Ovary (tissue), 9 donors: ENCODE data around the gene CALCB. TPM values are rescaled to one million over a fixed set of nuclear protein-coding genes. Genes with fewer than 3 reads are reported as not detected.

Experiments
- DNase-seq, 5 donors: peaks; one replicate each; pipeline ENCODE4 v3.0.0-alpha.2; 2019 to 2020
- H3K27ac ChIP-seq, 2 donors: fragments of 200-600 bp; one replicate each; pipeline versions ENCODE4 v1.5.1 to v1.8.0; 2019 to 2022
- H3K27me3 ChIP-seq: fragments of 200-600 bp; one replicate; pipeline ENCODE4 v1.8.0; 2022
- H3K36me3 ChIP-seq: fragments of 200-600 bp; sonication (generic); one replicate; pipeline ENCODE4 v1.5.1; 2019
- H3K4me1 ChIP-seq: one replicate; pipeline ENCODE4 v1.8.1; 2013; ENCODE audit warnings: mild to moderate bottlenecking, moderate library complexity; ENCODE audit not compliant: insufficient read depth
- H3K4me3 ChIP-seq: fragments of 200-600 bp; sonication (generic); one replicate; pipeline ENCODE4 v1.5.1; 2017
- H3K9me3 ChIP-seq, 2 donors: fragments of 200-600 bp in 1 of 2; sonication (generic) in 1 of 2; one replicate each; pipeline versions ENCODE4 v1.5.1 to v1.8.1; 2013 to 2019; ENCODE audit warnings: mild to moderate bottlenecking in 1 of 2, moderate library complexity in 1 of 2
- EP300 ChIP-seq: sonication (generic); formaldehyde crosslinking; IDR thresholded peaks from one replicate; pipeline ENCODE4 v1.6.1; 2017; ENCODE audit warnings: antibody characterized with exemption
- POLR2A ChIP-seq: fragments of 450-650 bp; IDR thresholded peaks from one replicate; pipeline ENCODE4 v1.6.1; 2017; ENCODE audit warnings: antibody characterized with exemption, mild to moderate bottlenecking, moderate library complexity
- WGBS, 3 donors: extraction: QIAGEN DNeasy Blood & Tissue Kit in 1 of 3; methylation state at CpG; one replicate each; pipeline versions ENCODE4 v1.1.5 to v1.1.7; 2013 to 2017; 5-methylcytosine and 5-hydroxymethylcytosine counted together
- intact Hi-C, 4 donors: fragments of 100-400 bp; cut with DNase I; formaldehyde crosslinking; loops; one replicate each; pipeline versions ENCODE4 v1.11.0 to v1.15.1; 2022 to 2023
- polyA plus RNA-seq, 2 donors: library from polyadenylated mRNA; stranded (reverse); fragments of 200-250 nt in 1 of 2; fragments of 350-450 nt in 1 of 2; fragmentation: Illumina TruSeq in 1 of 2; extraction: RNeasy Lipid Tissue Mini Kit (QIAGEN cat#74804) in 1 of 2; gene quantifications; one replicate each; pipeline ENCODE4 v1.2.3, GENCODE V29; 2013 to 2014
- total RNA-seq, 7 donors: library from RNA; depleted of rRNA in 2 of 7; stranded (reverse); fragments of >200 nt in 2 of 7; fragmentation: NEBNext Ultra II Directional in 3 of 7; extraction: Animal tissue kit (Norgen Biotek cat#: 25700) in 3 of 7; gene quantifications; one replicate each; pipeline versions ENCODE4 v1.1.0 to v1.2.4, GENCODE V29; 2016 to 2023
- TF ChIP-seq, protein P1 (sequence below), 3 donors: fragments of 450-650 bp in 2 of 3; fragments of 200-600 bp in 1 of 3; IDR thresholded peaks; one replicate each; pipeline versions ENCODE4 v1.5.1 to v1.8.0; 2016 to 2022; ENCODE audit warnings: antibody characterized with exemption in 3 of 3, mild to moderate bottlenecking in 1 of 3
- donor health status: DM: no; HTN: no; CAD: no; lungs with moderate emphysema.
- donor health status: DM: no; HTN: no; CAD: no.
- donor health status: Bipolar disorder and iron deficiency.
- donor health status: DM: yes; HTN: yes; CAD: no.
- donor health status: DM: no; HTN: no; CAD: no.
- donor health status: DM: yes; HTN: yes; CAD: no.

CALCB gene
- total and polyA plus RNA-seq, 9 donors, result 0.02 to 0.23 (median 0.08) TPM; not detected in 6

DNA sequence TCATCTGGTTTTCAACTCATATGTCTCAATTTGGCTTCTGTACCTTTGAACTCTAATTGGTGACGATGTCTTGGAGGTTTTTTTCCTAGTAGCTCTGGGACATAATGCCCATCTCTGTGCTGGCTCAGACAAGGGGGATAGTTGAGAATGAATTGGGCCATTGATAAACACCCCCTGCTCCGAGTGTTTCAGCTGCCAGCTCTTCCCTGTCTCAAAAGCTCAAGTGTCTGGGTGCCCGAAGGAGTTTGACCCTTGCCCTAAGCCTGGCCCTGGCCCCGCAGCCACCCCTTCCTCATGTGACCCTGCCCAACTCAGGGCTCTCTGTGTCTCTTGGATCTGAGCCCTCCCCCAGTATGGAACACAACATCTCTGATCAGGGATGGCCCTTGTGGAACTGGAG is 44.4 kb downstream of the CALCB start:
- Histone ChIP-seq H3K4me1 (no peaks in the 10 kb centered on the region), H3K27me3 (no peaks in the 10 kb centered on the region), H3K4me3 (no peak overlapping the region), H3K27ac (no peak overlapping the region), H3K36me3 (no peaks in the 10 kb centered on the region), H3K9me3 (no peaks in the 10 kb centered on the region)
- no peak for DNase-seq
- intact Hi-C loops, result no loop called here
- WGBS, 3 donors, result 73 to 77% (median 76%) methylated on average over 4 of the region's 4 CpGs
- TF ChIP-seq, protein P1, sequence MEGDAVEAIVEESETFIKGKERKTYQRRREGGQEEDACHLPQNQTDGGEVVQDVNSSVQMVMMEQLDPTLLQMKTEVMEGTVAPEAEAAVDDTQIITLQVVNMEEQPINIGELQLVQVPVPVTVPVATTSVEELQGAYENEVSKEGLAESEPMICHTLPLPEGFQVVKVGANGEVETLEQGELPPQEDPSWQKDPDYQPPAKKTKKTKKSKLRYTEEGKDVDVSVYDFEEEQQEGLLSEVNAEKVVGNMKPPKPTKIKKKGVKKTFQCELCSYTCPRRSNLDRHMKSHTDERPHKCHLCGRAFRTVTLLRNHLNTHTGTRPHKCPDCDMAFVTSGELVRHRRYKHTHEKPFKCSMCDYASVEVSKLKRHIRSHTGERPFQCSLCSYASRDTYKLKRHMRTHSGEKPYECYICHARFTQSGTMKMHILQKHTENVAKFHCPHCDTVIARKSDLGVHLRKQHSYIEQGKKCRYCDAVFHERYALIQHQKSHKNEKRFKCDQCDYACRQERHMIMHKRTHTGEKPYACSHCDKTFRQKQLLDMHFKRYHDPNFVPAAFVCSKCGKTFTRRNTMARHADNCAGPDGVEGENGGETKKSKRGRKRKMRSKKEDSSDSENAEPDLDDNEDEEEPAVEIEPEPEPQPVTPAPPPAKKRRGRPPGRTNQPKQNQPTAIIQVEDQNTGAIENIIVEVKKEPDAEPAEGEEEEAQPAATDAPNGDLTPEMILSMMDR (IDR thresholded peaks at IDR 0.05), result no peak
- TF ChIP-seq EP300 (no peak), POLR2A (no peak)

DNA sequence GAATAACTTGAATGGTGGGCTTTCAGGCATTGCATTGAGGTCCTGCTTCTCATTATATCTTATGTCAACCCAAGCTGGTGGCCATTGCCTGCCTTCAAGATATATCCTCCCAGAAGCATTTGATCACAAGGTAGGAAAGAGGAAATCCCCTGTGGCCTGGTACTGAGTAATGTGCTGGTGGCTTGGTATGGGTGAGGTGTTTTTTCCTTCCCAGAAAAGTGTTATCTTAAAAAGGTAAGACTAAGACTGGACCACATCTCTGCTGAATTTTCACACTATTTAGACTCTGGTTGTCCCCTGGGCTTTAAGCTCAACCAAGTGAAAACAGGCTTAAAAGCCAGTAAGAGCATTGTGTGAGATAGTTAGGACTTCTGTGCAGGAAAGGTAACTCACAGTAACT is 45.0 kb downstream of the CALCB start:
- Histone ChIP-seq H3K27ac (no peak overlapping the region), H3K4me3 (no peak overlapping the region), H3K4me1 (no peaks in the 10 kb centered on the region), H3K27me3 (no peaks in the 10 kb centered on the region), H3K9me3 (no peaks in the 10 kb centered on the region), H3K36me3 (no peaks in the 10 kb centered on the region)
- no peak for TF ChIP-seq EP300
- TF ChIP-seq, protein P1 (IDR thresholded peaks at IDR 0.05), result no peak
- no peak for TF ChIP-seq POLR2A
- no peak for DNase-seq
- intact Hi-C loops, result no loop called here

- TF ChIP-seq EP300, result no peak
- Histone ChIP-seq H3K27me3 (no peaks in the 10 kb centered on the region), H3K27ac (no peak overlapping the region), H3K4me3 (no peak overlapping the region), H3K36me3 (no peaks in the 10 kb centered on the region), H3K4me1 (no peaks in the 10 kb centered on the region), H3K9me3 (no peaks in the 10 kb centered on the region)
- DNase-seq, result no peak
- intact Hi-C loops, result no loop called here
- WGBS, 3 donors, result 59 to 66% (median 62%) methylated on average over 4 of the region's 4 CpGs
These were observed 46.0 kb downstream of the CALCB start for GRCh38 chr11:15119352-15119751.

DNA sequence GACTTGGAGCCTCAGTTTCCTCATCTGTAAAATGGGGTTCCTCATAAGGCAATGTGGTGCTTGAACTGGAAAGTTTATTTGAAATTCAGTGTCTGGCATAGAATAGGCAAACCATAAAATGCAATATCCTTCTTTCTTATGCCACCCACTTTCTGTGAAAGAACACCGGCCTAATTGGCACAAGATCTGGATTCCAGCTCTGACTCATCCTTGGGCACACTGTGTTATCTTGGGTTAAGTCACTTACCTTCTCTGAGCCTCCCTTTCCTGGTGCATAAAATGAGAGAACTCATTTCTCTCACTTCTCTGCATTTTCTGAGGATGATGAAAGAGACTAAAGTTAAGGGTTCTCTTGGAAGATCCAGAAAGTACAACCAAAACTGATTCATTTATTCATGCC is 46.4 kb downstream of the CALCB start:
- intact Hi-C loops, result no loop called here
- no peaks in the 10 kb centered on the region for H3K27me3 ChIP-seq
- no peaks in the 10 kb centered on the region for H3K36me3 ChIP-seq
- H3K4me1 ChIP-seq, result no peaks in the 10 kb centered on the region
- no peak overlapping the region for H3K27ac ChIP-seq
- WGBS, 3 donors, result 71 to 83% (median 79%) methylated on average over 1 of the region's 1 CpG
- no peak for DNase-seq
- TF ChIP-seq EP300, result no peak
- no peak for TF ChIP-seq POLR2A
- TF ChIP-seq, protein P1 (IDR thresholded peaks at IDR 0.05), result no peak
- no peak overlapping the region for H3K4me3 ChIP-seq
- no peaks in the 10 kb centered on the region for H3K9me3 ChIP-seq

DNA sequence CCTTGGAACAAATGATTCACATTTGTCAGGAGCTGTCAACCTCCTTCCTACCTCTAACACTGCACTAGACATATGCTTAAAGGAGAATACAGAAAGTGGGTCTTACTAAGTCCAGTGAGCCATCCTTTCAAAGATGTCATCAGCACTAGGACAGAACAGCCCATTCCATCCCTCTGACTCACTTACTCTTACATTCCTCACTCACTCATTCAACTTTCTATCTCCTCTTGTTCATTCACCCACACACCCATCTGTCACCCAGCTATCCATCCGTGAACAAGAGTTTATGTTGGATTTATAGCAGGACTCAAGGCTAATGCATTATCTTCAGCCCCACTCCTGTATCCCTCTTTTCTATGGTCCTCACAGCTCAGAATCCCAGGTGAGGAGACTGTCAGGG is 50.5 kb downstream of the CALCB start:
- Histone ChIP-seq H3K4me3 (no peak overlapping the region), H3K36me3 (no peaks in the 10 kb centered on the region), H3K9me3 (no peaks in the 10 kb centered on the region), H3K4me1 (no peaks in the 10 kb centered on the region), H3K27me3 (no peaks in the 10 kb centered on the region), H3K27ac (no peak overlapping the region)
- DNase-seq, result no peak
- intact Hi-C loops, result no loop called here
- WGBS, 3 donors, result 43 to 55% (median 54%) methylated on average over 1 of the region's 1 CpG
- TF ChIP-seq EP300 (no peak), POLR2A (no peak)
- TF ChIP-seq, protein P1 (IDR thresholded peaks at IDR 0.05), result no peak
